ENCODE measurements around the gene FAM89A. TPM values are rescaled to one million over a fixed set of nuclear protein-coding genes. Genes with fewer than 3 reads are reported as not detected.

The FAM89A gene
- total RNA-seq, 1 experiment from 2014 or later = 1.5 TPM

DNA sequence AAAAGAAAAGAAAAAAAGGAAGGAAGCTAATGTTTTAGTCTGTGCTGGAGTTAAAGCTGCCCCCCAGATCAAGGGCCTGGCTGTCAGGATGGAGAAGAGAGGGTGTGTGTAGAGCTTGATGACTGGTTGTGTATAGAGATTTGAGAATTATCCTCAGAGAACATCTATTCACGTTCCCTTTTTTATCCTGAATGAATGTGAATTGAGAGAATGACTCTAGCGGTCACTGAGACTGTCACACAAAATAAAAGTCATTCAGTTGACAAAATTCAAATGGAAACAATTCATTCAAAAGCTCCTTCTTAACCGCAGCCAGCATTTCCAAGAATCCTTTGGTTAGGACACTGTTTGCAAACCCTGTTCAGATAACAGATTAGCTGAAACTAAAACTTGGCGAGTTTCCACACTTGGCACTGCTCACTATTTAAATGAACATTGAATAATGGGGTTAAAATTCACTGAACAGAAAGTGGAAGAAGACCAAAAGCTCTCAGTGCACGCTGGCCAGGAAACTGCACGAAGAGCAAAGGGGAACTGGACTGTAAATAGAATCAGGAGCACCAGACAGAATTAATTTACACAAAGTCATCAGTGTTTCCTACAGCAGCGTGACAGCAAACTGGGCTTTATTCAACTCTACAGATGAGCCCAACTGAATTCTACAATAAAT lies 13.6 kb upstream of the FAM89A start:
- Histone ChIP-seq H3K79me2 (ENCODE audit: insufficient read depth, low read length) (no peaks in the 10 kb centered on the region), H2AFZ (ENCODE audit: low read length) (no peak overlapping the region), H2BK5ac (ENCODE audit: insufficient read length, low read length) (no peak overlapping the region), H3T11ph (ENCODE audit: low read length) (no peak overlapping the region), H3K4me2 (ENCODE audit: insufficient read depth, insufficient read length, low read length) (no peak overlapping the region), H4K8ac (replicated peaks; ENCODE audit: insufficient read length, low read depth, low read length) (no peak overlapping the region), H4K5ac (ENCODE audit: insufficient read length, low read depth, low read length) (no peak overlapping the region), H3K56ac (ENCODE audit: insufficient read length, low read depth, low read length) (no peak overlapping the region), H3K18ac (ENCODE audit: insufficient read length, low read depth, low read length) (no peak overlapping the region), H3K4ac (ENCODE audit: low read depth, low read length) (no peak overlapping the region), H2AK5ac (ENCODE audit: insufficient read length, low read length) (no peak overlapping the region), H3K4me1 (ENCODE audit: insufficient read depth, low read length) (no peaks in the 10 kb centered on the region), H3K23me2 (ENCODE audit: insufficient read length, low read depth, low read length, poor library complexity, severe bottlenecking) (no peaks in the 10 kb centered on the region), H2BK12ac (ENCODE audit: insufficient read length, low read depth, low read length) (no peak overlapping the region), H3K14ac (ENCODE audit: insufficient read depth, low read length) (no peak overlapping the region), H3K27me3 (ENCODE audit: insufficient read depth, low read length) (no peaks in the 10 kb centered on the region; the same call in 1 of the 2 replicates), H3K9ac (ENCODE audit: extremely low read depth, insufficient read length, low read length) (no peak overlapping the region), H4K20me1 (ENCODE audit: control insufficient read depth, insufficient read depth, insufficient read length) (no peaks in the 10 kb centered on the region), H3K9me3 (ENCODE audit: control insufficient read depth, low read depth, low read length) (no peaks in the 10 kb centered on the region), H2BK120ac (ENCODE audit: low read depth, low read length, poor library complexity, severe bottlenecking) (no peak overlapping the region), H3K27ac (ENCODE audit: insufficient read length, low read depth, low read length) (no peak overlapping the region), H3K79me1 (ENCODE audit: insufficient read depth, low read depth, low read length, poor library complexity, severe bottlenecking) (no peaks in the 10 kb centered on the region), H2BK20ac (ENCODE audit: low read depth, low read length, poor library complexity, severe bottlenecking) (no peak overlapping the region), H2BK15ac (ENCODE audit: low read depth, low read length) (no peak overlapping the region), H3K23ac (ENCODE audit: insufficient read length, low read depth, low read length) (no peak overlapping the region), H4K91ac (ENCODE audit: insufficient read length, low read depth, low read length) (no peak overlapping the region)
- H3K4me3 Mint-ChIP-seq = no peak overlapping the region
- WGBS (ENCODE audit: extremely low coverage, insufficient read length, low lambda C conversion rate) = no CpG with 5 or more reads among the region's 7 CpGs
- H3K27me3 Mint-ChIP-seq (ENCODE audit: low read depth) = peaks cover 88% of the 10 kb centered on the region
- no peak overlapping the region for H3K27ac Mint-ChIP-seq
- H3K36me3 Mint-ChIP-seq (ENCODE audit: insufficient read depth in 1 of 3, low read depth in 3 of 3) = no peaks in the 10 kb centered on the region
- DNase-seq = no peak
- H3K9me3 Mint-ChIP-seq = no peaks in the 10 kb centered on the region
- no peaks in the 10 kb centered on the region for H3K4me1 Mint-ChIP-seq
- TF ChIP-seq, protein P1, sequence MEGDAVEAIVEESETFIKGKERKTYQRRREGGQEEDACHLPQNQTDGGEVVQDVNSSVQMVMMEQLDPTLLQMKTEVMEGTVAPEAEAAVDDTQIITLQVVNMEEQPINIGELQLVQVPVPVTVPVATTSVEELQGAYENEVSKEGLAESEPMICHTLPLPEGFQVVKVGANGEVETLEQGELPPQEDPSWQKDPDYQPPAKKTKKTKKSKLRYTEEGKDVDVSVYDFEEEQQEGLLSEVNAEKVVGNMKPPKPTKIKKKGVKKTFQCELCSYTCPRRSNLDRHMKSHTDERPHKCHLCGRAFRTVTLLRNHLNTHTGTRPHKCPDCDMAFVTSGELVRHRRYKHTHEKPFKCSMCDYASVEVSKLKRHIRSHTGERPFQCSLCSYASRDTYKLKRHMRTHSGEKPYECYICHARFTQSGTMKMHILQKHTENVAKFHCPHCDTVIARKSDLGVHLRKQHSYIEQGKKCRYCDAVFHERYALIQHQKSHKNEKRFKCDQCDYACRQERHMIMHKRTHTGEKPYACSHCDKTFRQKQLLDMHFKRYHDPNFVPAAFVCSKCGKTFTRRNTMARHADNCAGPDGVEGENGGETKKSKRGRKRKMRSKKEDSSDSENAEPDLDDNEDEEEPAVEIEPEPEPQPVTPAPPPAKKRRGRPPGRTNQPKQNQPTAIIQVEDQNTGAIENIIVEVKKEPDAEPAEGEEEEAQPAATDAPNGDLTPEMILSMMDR (conservative IDR thresholded peaks at IDR 0.05) = no peak
